ENCODE data around the gene RAB34. TPM values are rescaled to one million over a fixed set of nuclear protein-coding genes. Genes with fewer than 3 reads are reported as not detected.

Gene RAB34
- total and polyA plus RNA-seq, 10 donors: 31.4 to 111 (median 53.0) TPM

DNA sequence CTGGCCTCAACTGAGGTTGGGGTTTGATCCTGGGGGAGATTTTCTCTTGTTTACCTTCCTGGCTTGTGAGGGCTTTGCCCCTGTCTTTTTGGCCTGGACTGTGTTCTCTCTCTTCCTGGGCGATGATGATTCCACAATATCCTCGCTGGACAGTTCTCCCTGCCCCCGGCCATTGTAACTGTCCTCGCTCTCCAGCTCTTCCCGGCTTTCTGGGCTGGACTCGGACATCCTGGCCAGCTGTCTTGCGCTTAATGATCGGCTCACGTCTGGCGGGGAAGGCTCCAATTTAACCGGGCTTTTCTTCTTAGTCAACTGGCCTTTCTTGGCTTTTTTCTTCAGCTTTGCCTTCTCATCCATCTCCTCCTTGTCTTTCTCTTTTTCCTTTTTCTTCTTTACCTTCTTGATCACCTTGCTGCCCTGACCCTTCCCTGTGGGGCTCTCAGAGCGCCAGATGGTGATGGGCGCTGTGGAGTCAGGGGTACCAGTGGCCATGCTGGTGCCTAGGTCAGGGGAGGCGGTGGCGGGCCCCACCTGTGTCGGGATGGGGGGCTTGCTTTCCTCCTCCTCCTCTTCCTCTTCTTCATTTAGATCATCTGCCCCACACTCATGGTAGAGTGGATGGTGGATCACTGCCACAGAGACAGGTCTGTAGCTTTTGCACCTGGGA is 14.0 kb downstream of the RAB34 start:
- Histone ChIP-seq H3K9me3 (no peaks in the 10 kb centered on the region), H3K27ac (no peak overlapping the region), H3K27me3 (replicated peaks in 1 of 7) (no peaks in the 10 kb centered on the region), H3K4me3 (no peak overlapping the region), H3K4me1 (no peaks in the 10 kb centered on the region), H3K36me3 (peaks cover 9 to 78% (median 62%) of the 10 kb centered on the region in 6 donors)
- intact Hi-C loops (cut with DNase I; ENCODE audit: low total_unique reads): no loop called here
- TF ChIP-seq POLR2A (IDR thresholded peaks at IDR 0.05) (no peak), POLR2AphosphoS5 (IDR thresholded peaks at IDR 0.05) (no peak)
- TF ChIP-seq, protein P1, sequence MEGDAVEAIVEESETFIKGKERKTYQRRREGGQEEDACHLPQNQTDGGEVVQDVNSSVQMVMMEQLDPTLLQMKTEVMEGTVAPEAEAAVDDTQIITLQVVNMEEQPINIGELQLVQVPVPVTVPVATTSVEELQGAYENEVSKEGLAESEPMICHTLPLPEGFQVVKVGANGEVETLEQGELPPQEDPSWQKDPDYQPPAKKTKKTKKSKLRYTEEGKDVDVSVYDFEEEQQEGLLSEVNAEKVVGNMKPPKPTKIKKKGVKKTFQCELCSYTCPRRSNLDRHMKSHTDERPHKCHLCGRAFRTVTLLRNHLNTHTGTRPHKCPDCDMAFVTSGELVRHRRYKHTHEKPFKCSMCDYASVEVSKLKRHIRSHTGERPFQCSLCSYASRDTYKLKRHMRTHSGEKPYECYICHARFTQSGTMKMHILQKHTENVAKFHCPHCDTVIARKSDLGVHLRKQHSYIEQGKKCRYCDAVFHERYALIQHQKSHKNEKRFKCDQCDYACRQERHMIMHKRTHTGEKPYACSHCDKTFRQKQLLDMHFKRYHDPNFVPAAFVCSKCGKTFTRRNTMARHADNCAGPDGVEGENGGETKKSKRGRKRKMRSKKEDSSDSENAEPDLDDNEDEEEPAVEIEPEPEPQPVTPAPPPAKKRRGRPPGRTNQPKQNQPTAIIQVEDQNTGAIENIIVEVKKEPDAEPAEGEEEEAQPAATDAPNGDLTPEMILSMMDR (IDR thresholded peaks at IDR 0.05 in 8 of 11, conservative IDR thresholded peaks at IDR 0.05 in 3 of 11): no peak
- WGBS, 5 donors: 84 to 93% (median 88%) methylated on average over 16 of the region's 16 CpGs
- DNase-seq: no peak

DNA sequence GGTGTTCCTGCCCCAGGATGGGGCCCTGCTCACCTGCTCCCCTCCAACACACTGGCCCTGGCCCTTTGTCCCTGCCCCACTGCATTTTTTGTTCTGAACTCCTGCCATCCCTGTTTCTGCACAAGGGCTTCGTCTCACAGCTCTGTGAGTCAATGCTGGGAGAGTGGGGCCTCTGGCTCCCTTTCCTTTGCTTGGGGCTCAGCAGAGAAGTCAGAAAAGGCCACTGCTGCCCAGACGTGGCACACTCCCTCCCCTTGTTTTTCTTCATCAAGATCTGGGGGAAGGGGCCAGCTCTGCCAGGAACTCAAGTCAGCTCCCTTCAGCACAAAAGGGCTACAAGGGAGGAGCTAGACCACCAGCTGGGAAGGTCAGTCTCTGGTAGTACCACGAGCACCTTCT is 14.9 kb downstream of the RAB34 start:
- Histone ChIP-seq H3K4me1 (no peaks in the 10 kb centered on the region), H3K9me3 (no peaks in the 10 kb centered on the region), H3K27ac (no peak overlapping the region), H3K4me3 (no peak overlapping the region), H3K36me3 (peaks cover 14 to 87% (median 71%) of the 10 kb centered on the region in 6 donors), H3K27me3 (replicated peaks in 1 of 7) (no peaks in the 10 kb centered on the region)
- DNase-seq: no peak
- 77 to 92% (median 82%) methylated on average over 3 of the region's 3 CpGs for WGBS, 5 donors
- intact Hi-C loops (cut with DNase I; ENCODE audit: low total_unique reads): no loop called here
- TF ChIP-seq POLR2A (IDR thresholded peaks at IDR 0.05) (no peak), POLR2AphosphoS5 (IDR thresholded peaks at IDR 0.05) (no peak)
- TF ChIP-seq, protein P1 (IDR thresholded peaks at IDR 0.05 in 8 of 11, conservative IDR thresholded peaks at IDR 0.05 in 3 of 11): no peak

DNA sequence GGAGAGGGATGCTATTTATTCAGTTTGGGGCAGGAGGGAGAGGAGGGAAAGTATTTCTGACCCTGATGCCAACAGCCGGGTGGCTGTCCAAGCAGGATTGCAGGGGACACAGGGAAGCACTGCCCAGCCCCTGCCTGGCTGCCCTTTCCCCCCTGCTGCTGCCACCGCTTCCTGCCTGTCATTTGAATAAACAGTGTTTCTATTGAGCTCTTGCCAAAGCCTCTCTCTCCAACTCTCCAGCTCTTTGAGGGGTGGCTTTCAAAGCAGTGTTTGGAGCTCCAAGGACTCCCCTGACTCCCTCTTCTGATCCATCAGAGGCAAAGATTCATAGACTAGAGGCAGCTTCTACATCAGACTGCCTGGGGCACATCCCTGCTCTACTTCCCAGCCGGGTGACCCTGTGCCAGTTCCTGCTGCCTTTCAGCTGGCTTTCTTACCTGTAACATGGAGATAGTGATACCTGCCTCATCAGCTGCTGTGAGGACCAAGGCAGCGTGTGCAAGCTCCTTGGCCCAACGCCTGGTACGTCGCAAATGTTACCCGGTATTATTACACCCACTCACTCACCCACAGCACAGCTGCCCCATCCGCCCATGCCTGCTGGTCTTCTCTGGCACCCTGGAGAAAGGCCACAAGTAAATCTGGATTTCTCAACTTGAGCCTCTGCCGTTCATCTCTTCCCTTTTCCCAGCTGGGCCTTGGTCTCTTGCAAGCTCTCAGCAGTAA is 15.5 kb downstream of the RAB34 start:
- no peak for TF ChIP-seq POLR2AphosphoS5 (IDR thresholded peaks at IDR 0.05)
- TF ChIP-seq POLR2A (IDR thresholded peaks at IDR 0.05): no peak
- TF ChIP-seq, protein P1 (IDR thresholded peaks at IDR 0.05 in 8 of 11, conservative IDR thresholded peaks at IDR 0.05 in 3 of 11): no peak
- H3K4me3 ChIP-seq: no peak overlapping the region
- no peaks in the 10 kb centered on the region for H3K9me3 ChIP-seq
- no peak for DNase-seq
- no peaks in the 10 kb centered on the region for H3K27me3 ChIP-seq (replicated peaks in 1 of 7)
- WGBS, 5 donors: 80 to 89% (median 82%) methylated on average over 10 of the region's 10 CpGs
- no peak overlapping the region for H3K27ac ChIP-seq
- intact Hi-C loops (cut with DNase I; ENCODE audit: low total_unique reads): no loop called here
- H3K36me3 ChIP-seq: peaks cover 20 to 93% (median 76%) of the 10 kb centered on the region in 6 donors
- no peaks in the 10 kb centered on the region for H3K4me1 ChIP-seq

DNA sequence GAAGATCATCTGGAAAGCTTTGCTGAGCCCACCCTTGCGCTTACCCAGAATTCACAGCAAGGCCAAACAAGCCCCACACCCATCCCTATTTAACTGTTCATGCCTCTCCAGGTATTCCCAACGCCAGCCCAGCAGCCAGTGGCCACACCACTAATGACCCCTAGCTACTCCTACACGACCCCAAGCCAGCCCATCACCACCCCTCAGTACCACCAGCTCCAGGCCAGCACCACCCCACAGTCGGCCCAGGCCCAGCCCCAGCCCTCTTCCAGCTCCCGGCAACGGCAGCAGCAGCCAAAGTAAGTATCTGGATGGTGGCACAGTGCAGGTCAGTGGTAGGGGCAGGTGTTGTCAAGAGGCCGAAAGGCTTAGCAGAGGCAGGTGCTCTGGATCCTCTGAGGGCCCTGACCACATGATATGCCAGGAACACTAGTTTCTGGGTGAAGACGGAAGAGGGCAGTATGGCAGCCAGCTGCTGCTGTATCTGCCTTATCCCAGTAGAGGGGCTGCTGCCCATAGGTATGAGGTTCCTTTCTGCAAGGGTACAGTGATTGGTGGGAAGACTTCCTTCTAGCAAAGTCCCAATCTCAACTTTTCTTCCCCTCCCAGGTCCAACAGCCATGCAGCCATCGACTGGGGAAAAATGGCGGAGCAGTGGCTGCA is 16.7 kb downstream of the RAB34 start:
- Histone ChIP-seq H3K4me1 (no peaks in the 10 kb centered on the region), H3K27ac (no peak overlapping the region), H3K27me3 (replicated peaks in 1 of 7) (no peaks in the 10 kb centered on the region), H3K4me3 (no peak overlapping the region), H3K36me3 (peaks cover 25 to 99% (median 89%) of the 10 kb centered on the region in 6 donors), H3K9me3 (no peaks in the 10 kb centered on the region)
- intact Hi-C loops (cut with DNase I; ENCODE audit: low total_unique reads): no loop called here
- TF ChIP-seq POLR2AphosphoS5 (IDR thresholded peaks at IDR 0.05) (no peak), POLR2A (IDR thresholded peaks at IDR 0.05) (no peak)
- TF ChIP-seq, protein P1 (IDR thresholded peaks at IDR 0.05 in 8 of 11, conservative IDR thresholded peaks at IDR 0.05 in 3 of 11): no peak
- whole genome bisulfite sequencing, 5 donors: 93 to 98% (median 95%) methylated on average over 10 of the region's 10 CpGs
- no peak for DNase-seq
